Ammon's horn (tissue), 1 donor: Measurements from ENCODE around the gene TRIM71.
"Not testable (repeated sequence)": the region's sequence is repeated elsewhere in the genome, so short reads cannot be mapped to it uniquely, and the experiment has no call there.

Experiments
- DNase-seq: peaks from one replicate; pipeline ENCODE4 v3.0.0-alpha.2; 2016; ENCODE audit warnings: low spot score

The TRIM71 gene

GRCh38 chr3:32934150-32934742, 116.4 kb downstream of the TRIM71 start:
- peak; percentile 25 for DNase-seq

- no peak for DNase-seq
Measured at GRCh38 chr3:32937331-32937730, 119.5 kb downstream of the TRIM71 start.

GRCh38 chr3:32939531-32940284, 121.9 kb downstream of the TRIM71 start:
- not testable (repeated sequence) for DNase-seq

GRCh38 chr3:32940726-32941125, 122.9 kb downstream of the TRIM71 start:
- DNase-seq: no peak

- DNase-seq: no peak
Measured at GRCh38 chr3:32945136-32945535, 127.3 kb downstream of the TRIM71 start.

GRCh38 chr3:32945598-32945997, 127.8 kb downstream of the TRIM71 start:
- not testable (repeated sequence) for DNase-seq

DNA sequence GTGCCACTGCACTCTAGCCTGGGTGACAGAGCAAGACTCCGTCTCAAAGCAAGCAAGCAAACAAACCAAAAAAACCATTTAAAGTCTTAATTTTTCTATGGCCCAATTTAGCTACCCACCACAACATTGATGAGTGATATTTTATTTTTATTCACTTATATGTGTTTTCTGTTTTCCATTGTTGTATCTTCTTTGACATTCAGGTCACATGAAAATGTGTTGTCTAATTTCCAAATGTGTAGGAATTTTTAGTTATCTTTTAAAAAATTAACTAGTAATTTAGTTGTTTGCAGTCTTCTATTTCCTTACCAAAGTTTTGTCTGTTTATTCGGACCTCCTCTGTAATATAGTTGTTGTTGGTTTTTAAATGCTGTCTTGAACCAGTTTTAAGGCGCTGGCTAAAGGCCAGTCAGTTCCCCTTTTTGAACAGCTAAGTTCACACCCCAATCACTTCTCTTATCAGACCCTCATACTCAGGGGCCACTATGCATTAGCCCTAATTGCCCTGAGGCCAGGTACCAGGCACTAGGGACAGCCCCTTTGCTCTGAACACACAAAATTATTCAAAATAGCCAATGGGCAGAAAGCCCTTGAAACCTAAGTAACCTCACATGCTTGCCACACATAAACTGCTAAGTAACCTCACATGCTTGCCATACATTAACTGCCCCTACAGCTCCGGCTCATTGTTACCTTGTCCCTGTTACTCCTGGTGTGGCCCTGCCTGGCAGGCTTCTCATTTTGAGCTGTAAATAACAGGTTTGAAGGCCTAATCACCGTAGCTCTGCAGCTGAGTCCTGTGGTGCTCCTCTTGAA, 129.4 kb downstream of the TRIM71 start:
- DNase-seq: no peak
